ENCODE data around the gene MYBBP1A.

GRCh38 chr17:4555873-4556759 is 932 bp upstream of the MYBBP1A start:
- TF ChIP-seq EZH2 (IDR thresholded peaks at IDR 0.05) (no peak), POLR2A (IDR thresholded peaks at IDR 0.05; ENCODE audit: borderline replicate concordance, extremely low read depth, insufficient read depth, insufficient read length) (no peak), POLR2AphosphoS5 (IDR thresholded peaks at IDR 0.05; ENCODE audit: low read depth, low read length) (no peak), SP1 (IDR thresholded peaks at IDR 0.05; ENCODE audit: low read depth) (no peak), CTCF (IDR thresholded peaks at IDR 0.05 in 2 of 3, conservative IDR thresholded peaks at IDR 0.05 in 1 of 3; ENCODE audit: borderline replicate concordance in 1 of 3, insufficient read depth in 1 of 3, low read depth in 2 of 3, low read length in 2 of 3) (no peak), TCF7L2 (IDR thresholded peaks at IDR 0.05; ENCODE audit: borderline replicate concordance, extremely low read depth, insufficient read depth, insufficient read length) (no peak), EGR1 (IDR thresholded peaks at IDR 0.05; ENCODE audit: low read depth) (no peak), SRF (IDR thresholded peaks at IDR 0.05; ENCODE audit: low read depth) (no peak), CEBPB (IDR thresholded peaks at IDR 0.05; ENCODE audit: low read depth) (no peak)
